HG03196 (cell line): ENCODE measurements around the gene DGUOK.
"Not testable (repeated sequence)": the region's sequence is repeated elsewhere in the genome, so short reads cannot be mapped to it uniquely, and the experiment has no call there.

Experiments used
- ATAC-seq: cut with Tn5 transposase; IDR thresholded peaks from one replicate; pipeline ENCODE4 v1.9.1; 2021; ENCODE audit not compliant: unreplicated experiment

DGUOK gene

GRCh38 chr2:73926493-73927327 lies at the start of gene DGUOK:
Gene DGUOK (plus strand): TSS chr2:73926880. CDS start chr2:73926911, 31 bp downstream.
- ATAC-seq = peak; percentile 99

DNA sequence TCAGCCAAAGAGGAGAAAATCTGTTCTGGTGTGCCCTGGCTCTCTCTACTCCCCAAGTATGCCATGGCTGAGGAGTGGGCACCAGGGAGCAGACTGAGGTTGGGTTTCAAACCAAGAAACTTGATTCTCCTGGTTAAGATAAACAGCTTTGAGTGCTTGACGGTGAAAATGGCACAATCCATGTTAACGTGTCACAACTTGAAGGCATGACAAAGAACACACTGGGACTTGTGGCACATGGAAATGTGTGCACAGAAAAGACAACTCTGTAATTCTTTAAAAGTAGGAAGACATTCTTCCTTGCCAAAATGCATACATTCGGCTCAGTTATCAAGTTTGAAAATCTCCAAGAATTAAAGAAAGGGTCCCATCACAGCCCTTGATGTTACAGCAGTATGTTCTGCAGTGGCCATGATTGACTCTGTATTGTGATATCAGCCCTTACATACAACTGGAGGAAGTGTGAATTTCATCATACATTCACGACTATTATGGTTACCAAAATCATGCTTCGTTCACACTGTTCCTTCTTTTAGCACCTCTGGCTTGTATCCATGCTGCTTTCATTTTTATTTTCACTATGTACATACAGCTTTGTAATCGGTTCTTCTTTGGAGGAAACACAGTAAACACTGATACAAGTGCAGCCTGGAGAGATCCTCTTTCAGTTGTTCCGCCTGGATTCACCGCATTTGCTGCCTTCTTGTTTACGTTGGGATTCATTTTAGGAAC lies 49.4 kb upstream of the DGUOK start:
- no peak for ATAC-seq

GRCh38 chr2:73877984-73878383 lies 48.7 kb upstream of the DGUOK start:
- ATAC-seq = not testable (repeated sequence)

GRCh38 chr2:73885406-73885805 lies 41.3 kb upstream of the DGUOK start:
- ATAC-seq = no peak

DNA sequence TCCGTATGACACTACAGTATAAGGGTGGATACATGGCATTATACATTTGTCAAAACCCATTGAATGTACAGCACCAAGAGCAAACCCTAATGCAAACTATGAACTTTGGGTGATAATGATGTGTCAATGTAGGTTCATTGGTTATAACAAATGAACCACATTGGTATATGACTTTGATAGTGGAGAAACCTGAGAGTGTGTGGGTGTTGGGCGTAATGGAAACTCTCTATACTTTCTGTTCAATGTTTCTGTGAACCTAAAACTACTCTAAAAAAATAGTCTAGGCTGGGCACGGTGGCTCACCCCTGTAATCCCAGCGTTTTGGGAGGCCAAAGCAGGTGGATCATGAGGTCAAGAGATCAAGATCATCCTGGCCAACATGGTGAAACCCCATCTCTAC lies 40.3 kb upstream of the DGUOK start:
- no peak for ATAC-seq

DNA sequence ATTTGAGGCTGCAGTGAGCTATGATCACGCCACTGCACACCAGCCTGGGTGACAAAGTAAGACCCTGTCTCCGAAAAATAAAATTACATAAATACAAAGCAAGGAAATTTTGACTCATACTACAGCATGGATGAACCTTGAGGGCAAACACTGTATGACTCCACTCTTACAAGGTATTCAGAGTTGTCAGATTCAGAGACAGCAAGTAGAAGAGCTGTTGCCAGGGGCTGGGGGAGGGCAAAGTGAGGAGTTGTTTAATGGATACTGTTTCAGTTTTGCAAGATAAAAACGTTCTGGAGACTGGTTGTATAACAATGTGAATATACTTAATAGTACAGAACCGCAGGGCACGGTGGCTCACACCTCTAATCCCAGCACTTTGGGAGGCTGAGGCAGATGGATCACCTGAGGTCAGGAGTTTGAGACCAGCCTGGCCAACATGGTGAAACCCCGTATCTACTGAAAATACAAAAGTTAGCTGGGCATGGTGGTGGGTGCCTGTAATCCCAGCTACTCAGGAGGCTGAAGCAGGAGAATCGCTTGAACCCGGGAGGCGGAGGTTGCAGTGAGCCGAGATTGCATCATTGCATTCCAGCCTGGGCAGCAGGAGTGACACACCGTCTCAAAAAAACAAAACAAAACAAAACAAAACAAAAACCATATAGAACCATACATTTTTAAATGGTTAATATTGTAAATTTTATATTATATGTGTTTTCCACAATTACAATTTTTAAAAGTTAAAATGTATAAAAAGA lies 38.9 kb upstream of the DGUOK start:
- ATAC-seq = not testable (repeated sequence)

DNA sequence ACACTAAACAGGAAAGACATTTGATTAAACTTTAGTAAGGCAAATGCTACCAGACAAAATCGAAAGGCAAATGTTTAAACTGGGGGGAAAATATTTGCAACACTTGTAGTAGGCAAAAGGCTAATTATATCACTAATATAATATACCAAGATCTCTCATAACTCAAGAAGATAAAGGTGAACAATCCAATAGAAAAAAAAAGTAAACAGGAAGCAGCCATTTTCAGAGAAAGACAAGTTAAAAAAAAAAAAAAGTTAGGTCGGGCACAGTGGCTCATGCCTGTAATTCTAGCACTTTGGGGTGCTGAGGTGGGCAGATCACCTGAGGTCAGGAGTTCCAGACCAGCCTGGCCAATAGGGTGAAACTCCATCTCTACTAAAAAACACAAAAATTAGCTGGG lies 38.3 kb upstream of the DGUOK start:
- no peak for ATAC-seq

DNA sequence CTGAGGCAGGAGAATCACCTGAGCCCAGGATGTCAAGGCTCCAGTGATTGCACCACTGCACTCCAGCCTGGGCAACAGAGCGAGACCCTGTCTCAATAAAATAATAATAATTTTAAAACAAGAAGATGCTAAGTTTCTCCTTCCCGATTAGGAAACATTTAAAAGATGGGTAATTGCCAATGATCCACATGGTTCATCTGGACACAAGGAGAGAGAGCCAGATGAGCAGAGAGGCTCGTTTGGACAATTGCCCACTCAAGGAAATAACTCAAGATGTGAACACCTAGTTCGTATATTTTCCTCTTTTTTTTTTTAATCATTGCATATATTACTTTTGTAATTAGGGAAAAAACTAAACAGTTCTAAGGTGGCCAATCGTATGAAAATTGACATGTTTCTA lies 37.5 kb upstream of the DGUOK start:
- no peak for ATAC-seq

DNA sequence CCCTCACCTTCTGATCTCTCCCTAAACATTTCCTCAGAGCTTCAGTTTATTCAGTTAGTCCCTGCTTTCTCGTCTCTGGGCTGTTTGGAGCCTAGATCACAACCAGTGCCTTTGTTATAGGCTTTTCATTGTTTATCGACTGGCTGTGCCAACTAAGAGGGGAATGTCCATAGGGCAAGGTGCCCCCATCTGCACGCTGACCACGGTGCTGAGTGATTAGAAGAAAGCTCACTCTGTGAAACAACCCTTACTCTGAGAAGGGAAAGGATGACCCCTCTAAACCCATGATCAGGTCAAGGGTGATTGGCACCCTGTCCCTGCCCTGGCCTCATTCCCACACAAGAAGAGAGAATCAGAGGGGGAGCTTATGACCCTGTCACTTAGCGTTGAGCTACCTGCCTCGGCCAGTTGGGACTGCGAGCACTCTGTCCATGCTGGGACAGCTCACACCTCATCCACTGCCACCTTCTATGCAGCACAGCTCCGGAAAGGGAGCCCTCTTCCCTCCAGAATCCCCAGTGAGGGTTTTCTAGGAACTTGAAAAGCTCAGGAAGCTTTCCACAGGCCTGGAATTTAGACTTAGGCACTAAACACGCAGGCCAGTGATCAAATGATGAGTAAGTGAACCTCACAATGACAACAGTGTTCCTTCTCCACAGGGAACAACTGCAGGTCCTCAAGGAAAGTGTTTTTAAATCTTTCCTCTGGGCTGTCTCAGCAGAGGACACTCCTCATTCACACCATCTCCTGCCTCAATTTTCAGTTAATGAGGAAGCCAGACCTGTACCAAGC lies 36.2 kb upstream of the DGUOK start:
- ATAC-seq = no peak

- ATAC-seq = no peak
These were observed 35.3 kb upstream of the DGUOK start for GRCh38 chr2:73891276-73891901.

- no peak for ATAC-seq
These were observed 33.9 kb upstream of the DGUOK start, which contains the start of gene ACTG2 for GRCh38 chr2:73892631-73893329. Gene ACTG2 (plus strand): TSS chr2:73893008. CDS start chr2:73901312, 8,304 bp downstream.

DNA sequence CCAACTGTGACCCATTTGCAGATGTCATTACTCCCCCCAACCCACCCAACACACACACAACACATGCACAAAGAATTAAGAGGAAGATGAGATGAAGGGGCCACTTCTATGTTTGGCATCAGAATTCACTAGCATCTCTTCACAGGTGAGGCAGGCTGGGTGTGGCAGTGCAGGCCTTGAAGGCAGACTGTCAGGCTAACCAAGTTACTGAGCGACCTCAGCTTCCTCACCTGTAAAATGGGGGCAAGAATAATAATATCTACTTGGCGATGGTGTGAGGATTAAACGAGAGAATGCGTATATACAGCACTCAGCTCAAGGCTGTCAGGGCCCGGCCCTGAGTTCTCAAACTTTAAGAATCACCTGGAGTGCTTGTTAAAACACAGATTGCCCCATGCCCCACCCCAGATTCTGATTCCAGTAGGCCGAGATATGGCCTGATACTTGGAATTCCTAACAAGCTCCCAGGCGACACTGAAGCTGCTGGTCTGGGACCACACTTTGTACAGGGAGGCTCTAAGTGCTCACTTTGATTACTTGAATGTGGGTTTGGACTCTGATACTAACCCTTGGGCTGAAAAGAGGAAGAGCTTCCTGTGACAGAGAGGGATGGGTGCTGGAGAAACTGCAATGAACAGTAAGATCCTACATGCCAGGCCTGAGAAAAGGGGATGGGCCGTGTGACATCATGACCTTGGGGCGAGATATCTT lies 32.8 kb upstream of the DGUOK start:
- no peak for ATAC-seq

- ATAC-seq = no peak
These were observed 32.2 kb upstream of the DGUOK start for GRCh38 chr2:73894475-73894850.

DNA sequence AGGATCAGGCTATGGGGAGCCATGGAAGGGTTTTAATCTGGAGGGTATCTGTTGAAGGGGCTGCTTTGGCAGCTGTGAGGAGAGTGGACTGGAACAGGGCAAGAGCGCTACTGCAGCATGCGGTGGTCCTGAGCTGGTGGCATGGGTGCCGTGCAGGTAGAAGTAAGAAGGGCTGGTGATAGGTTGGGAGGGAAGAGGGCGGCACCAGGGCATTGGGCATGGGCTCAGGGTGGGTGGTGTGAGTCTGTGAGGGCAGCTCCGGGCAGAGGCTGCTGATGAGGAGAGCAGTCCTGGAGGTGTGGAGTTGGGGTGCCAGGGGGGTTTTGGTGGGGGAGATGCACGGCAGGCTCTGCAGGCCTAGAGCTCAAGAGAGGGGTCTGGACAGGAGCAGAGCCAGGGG lies 31.8 kb upstream of the DGUOK start:
- ATAC-seq = no peak

GRCh38 chr2:73895473-73895872 lies 31.2 kb upstream of the DGUOK start:
- ATAC-seq = no peak

- ATAC-seq = peak; percentile 63
These were observed 30.1 kb upstream of the DGUOK start for GRCh38 chr2:73896362-73897239.

DNA sequence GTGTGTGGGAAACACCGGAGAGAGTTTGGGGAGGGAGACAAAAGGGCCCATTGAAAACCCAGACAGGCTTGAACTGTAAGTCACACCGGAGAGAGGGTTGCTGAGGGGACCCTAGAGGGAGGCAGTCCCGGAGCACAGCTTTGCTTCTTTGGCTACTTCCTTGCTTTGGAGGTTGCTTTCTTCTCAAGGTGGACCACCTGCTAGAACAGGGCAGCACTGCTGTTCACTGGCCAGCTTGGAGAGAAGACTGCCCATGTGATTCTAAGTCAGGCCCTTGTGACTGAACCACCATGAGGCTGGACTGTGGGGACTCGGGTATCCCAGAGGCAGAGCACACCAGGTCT lies 29.5 kb upstream of the DGUOK start:
- no peak for ATAC-seq

- ATAC-seq = no peak
These were observed 28.7 kb upstream of the DGUOK start for GRCh38 chr2:73897934-73898333.
